GM23248 (cell line): Measurements from ENCODE around the gene EPDR1.

ENCODE experiments used
- EZH2 ChIP-seq: fragments of 200-600 bp; sonication (generic); IDR thresholded peaks from 2 replicates; pipeline ENCODE4 v1.6.1; 2018; ENCODE audit warnings: antibody characterized with exemption, mild to moderate bottlenecking; ENCODE audit not compliant: insufficient read depth, poor library complexity, severe bottlenecking
- EZH2phosphoT487 ChIP-seq: fragments of 200-600 bp; sonication (generic); IDR thresholded peaks from 2 replicates; pipeline ENCODE4 v1.6.1; 2018; ENCODE audit warnings: antibody characterized with exemption, moderate library complexity, mild to moderate bottlenecking, low read depth; ENCODE audit not compliant: insufficient read depth

DNA sequence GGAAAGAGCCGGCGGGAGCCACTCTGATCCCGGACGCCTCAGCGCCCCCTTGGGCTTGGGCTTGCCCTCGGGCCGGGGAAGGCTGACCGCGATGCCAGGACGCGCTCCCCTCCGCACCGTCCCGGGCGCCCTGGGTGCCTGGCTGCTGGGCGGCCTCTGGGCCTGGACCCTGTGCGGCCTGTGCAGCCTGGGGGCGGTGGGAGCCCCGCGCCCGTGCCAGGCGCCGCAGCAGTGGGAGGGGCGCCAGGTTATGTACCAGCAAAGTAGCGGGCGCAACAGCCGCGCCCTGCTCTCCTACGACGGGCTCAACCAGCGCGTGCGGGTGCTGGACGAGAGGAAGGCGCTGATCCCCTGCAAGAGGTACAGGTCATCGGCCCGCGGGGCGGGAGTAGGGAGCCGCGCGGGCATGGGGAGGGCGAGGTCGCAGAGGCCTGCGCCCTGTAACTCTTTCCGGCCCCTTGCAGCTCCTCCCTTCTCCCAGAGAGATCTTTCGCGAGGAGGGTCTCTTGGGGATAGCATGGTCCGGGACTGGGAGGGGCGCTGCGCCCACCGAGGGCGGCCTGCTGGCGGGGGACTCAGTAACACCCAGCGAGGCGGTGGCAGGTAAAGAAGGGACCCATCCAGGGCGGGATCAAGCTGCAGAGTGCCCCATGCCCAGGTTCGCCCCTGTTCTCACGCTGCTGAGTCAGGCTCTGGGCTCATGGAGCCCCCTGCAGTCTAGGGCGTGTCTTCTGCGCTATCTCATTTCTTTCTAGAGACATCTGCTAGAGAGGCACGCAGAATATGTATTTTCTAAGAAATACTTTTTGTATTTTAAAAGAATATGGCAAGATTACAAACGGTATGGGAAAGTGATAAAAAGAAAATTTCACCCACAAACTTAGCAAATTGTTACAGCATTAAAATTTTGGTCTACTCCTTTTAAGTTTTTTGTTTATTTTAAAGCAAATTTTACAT is 687 bp downstream of the EPDR1 start:
- no peak for TF ChIP-seq EZH2phosphoT487
- TF ChIP-seq EZH2, result no peak
